ENCODE data around the gene FAM240A.

The FAM240A gene

GRCh38 chr3:46668116-46668515 lies 55.8 kb downstream of the FAM240A start:
- no peaks in the 10 kb centered on the region for H3K9me3 ChIP-seq (replicated peaks in 1 of 11)
- peaks cover 0 to 19% (median 11%) of the 10 kb centered on the region in 10 experiments; a peak in 12 of 20 replicates for H3K4me1 ChIP-seq
- H3K4me3 ChIP-seq = no peak overlapping the region
- no peak overlapping the region for H3K9ac ChIP-seq
- no peak for TF ChIP-seq Cebpa-rat (IDR thresholded peaks at IDR 0.05)
- no peak overlapping the region for H3K27ac ChIP-seq
- no peaks in the 10 kb centered on the region for H4K20me1 ChIP-seq
- no peaks in the 10 kb centered on the region for H3K36me3 ChIP-seq
- no peak overlapping the region for H3K4me2 ChIP-seq
- no peaks in the 10 kb centered on the region for H3K27me3 ChIP-seq

- Histone ChIP-seq H4K20me1 (no peaks in the 10 kb centered on the region), H3K4me1 (peaks cover 0 to 17% (median 11%) of the 10 kb centered on the region in 10 experiments; a peak in 12 of 20 replicates), H3K4me3 (no peak overlapping the region), H3K9ac (no peak overlapping the region), H3K9me3 (replicated peaks in 1 of 11) (no peaks in the 10 kb centered on the region), H3K4me2 (no peak overlapping the region), H3K27ac (no peak overlapping the region), H3K36me3 (peaks cover 0 to 4% (median 0%) of the 10 kb centered on the region in 11 experiments; a peak in 2 of 22 replicates), H3K27me3 (no peaks in the 10 kb centered on the region)
- no peak for TF ChIP-seq Cebpa-rat (IDR thresholded peaks at IDR 0.05)
Observed at GRCh38 chr3:46668591-46668990, 56.3 kb downstream of the FAM240A start.

- Histone ChIP-seq H3K9me3 (replicated peaks in 1 of 11) (no peaks in the 10 kb centered on the region), H3K27me3 (no peaks in the 10 kb centered on the region), H4K20me1 (no peaks in the 10 kb centered on the region), H3K36me3 (peaks cover 0 to 12% (median 0%) of the 10 kb centered on the region in 11 experiments; a peak in 2 of 22 replicates), H3K4me2 (no peak overlapping the region), H3K4me3 (no peak overlapping the region), H3K27ac (no peak overlapping the region), H3K4me1 (peaks cover 0 to 13% (median 11%) of the 10 kb centered on the region in 10 experiments; a peak in 12 of 20 replicates), H3K9ac (no peak overlapping the region)
- no peak for TF ChIP-seq Cebpa-rat (IDR thresholded peaks at IDR 0.05)
Observed at GRCh38 chr3:46669191-46669999, 57.1 kb downstream of the FAM240A start.

- no peaks in the 10 kb centered on the region for H3K9me3 ChIP-seq (replicated peaks in 1 of 11)
- no peaks in the 10 kb centered on the region for H3K27me3 ChIP-seq
- H4K20me1 ChIP-seq = no peaks in the 10 kb centered on the region
- TF ChIP-seq Cebpa-rat (IDR thresholded peaks at IDR 0.05) = no peak
- peaks cover 0 to 21% (median 0%) of the 10 kb centered on the region in 11 experiments; a peak in 2 of 22 replicates for H3K36me3 ChIP-seq
- no peak overlapping the region for H3K27ac ChIP-seq
- no peak overlapping the region for H3K4me3 ChIP-seq
- H3K4me2 ChIP-seq = peak overlapping the region in 4 of 11 experiments; percentile 16 to 22 (median 20); a peak in 1 of 22 replicates
- H3K4me1 ChIP-seq = peaks cover 0 to 13% (median 11%) of the 10 kb centered on the region in 10 experiments; a peak in 12 of 20 replicates
- no peak overlapping the region for H3K9ac ChIP-seq
Observed at GRCh38 chr3:46670000-46670890, 57.9 kb downstream of the FAM240A start.

GRCh38 chr3:46670891-46671427 lies 58.6 kb downstream of the FAM240A start:
- no peak for TF ChIP-seq Cebpa-rat (IDR thresholded peaks at IDR 0.05)
- no peak overlapping the region for H3K27ac ChIP-seq
- H3K9me3 ChIP-seq (replicated peaks in 1 of 11) = no peaks in the 10 kb centered on the region
- H3K4me2 ChIP-seq = peak overlapping the region in 5 of 11 experiments; percentile 16 to 22 (median 19); a peak in 5 of 22 replicates
- no peak overlapping the region for H3K4me3 ChIP-seq
- no peaks in the 10 kb centered on the region for H3K27me3 ChIP-seq
- no peak overlapping the region for H3K9ac ChIP-seq
- H3K36me3 ChIP-seq = peaks cover 0 to 24% (median 0%) of the 10 kb centered on the region in 11 experiments; a peak in 2 of 22 replicates
- no peaks in the 10 kb centered on the region for H4K20me1 ChIP-seq
- peaks cover 0 to 13% (median 11%) of the 10 kb centered on the region in 10 experiments; a peak in 12 of 20 replicates for H3K4me1 ChIP-seq

GRCh38 chr3:46671541-46672348 lies 59.4 kb downstream of the FAM240A start:
- Histone ChIP-seq H3K4me3 (no peak overlapping the region), H3K4me1 (peaks cover 0 to 13% (median 11%) of the 10 kb centered on the region in 10 experiments; a peak in 12 of 20 replicates), H4K20me1 (no peaks in the 10 kb centered on the region), H3K9me3 (replicated peaks in 1 of 11) (no peaks in the 10 kb centered on the region), H3K36me3 (peaks cover 0 to 24% (median 0%) of the 10 kb centered on the region in 11 experiments; a peak in 2 of 22 replicates), H3K4me2 (no peak overlapping the region), H3K9ac (no peak overlapping the region), H3K27ac (no peak overlapping the region), H3K27me3 (no peaks in the 10 kb centered on the region)
- TF ChIP-seq Cebpa-rat (IDR thresholded peaks at IDR 0.05) = no peak

GRCh38 chr3:46672349-46672695 lies 60.0 kb downstream of the FAM240A start:
- Histone ChIP-seq H3K4me1 (peaks cover 3 to 17% (median 12%) of the 10 kb centered on the region in 10 experiments; a peak in 19 of 20 replicates), H3K9ac (no peak overlapping the region), H3K4me3 (no peak overlapping the region), H4K20me1 (no peaks in the 10 kb centered on the region), H3K9me3 (replicated peaks in 1 of 11) (no peaks in the 10 kb centered on the region), H3K4me2 (no peak overlapping the region), H3K27ac (no peak overlapping the region), H3K36me3 (peaks cover 0 to 24% (median 0%) of the 10 kb centered on the region in 11 experiments; a peak in 2 of 22 replicates), H3K27me3 (no peaks in the 10 kb centered on the region)
- TF ChIP-seq Cebpa-rat (IDR thresholded peaks at IDR 0.05) = no peak

All from BLaER1 treated with 17β-estradiol and CSF1 and Interleukin-3, amounts not matched to agents 10 nM and 100 nM (cell line).